Nephron (organoid): ENCODE results near the gene PROZ.
"Not testable (repeated sequence)": the region's sequence is repeated elsewhere in the genome, so short reads cannot be mapped to it uniquely, and the experiment has no call there.

Source experiments
- H3K27ac Mint-ChIP-seq, 3 experiments: 2 replicates each; pipeline ENCODE4 v1.8.0; 2020; ENCODE audit warnings: mixed read lengths in 3 of 3, mild to moderate bottlenecking in 2 of 3, moderate library complexity in 1 of 3
- H3K27me3 Mint-ChIP-seq: 2 replicates; pipeline ENCODE4 v1.8.0; 2021; ENCODE audit warnings: low read depth, mild to moderate bottlenecking, moderate library complexity, mixed read lengths
- H3K36me3 Mint-ChIP-seq: 2 replicates; pipeline ENCODE4 v1.8.0; 2020; ENCODE audit warnings: low read depth, mixed read lengths
- H3K4me1 Mint-ChIP-seq: 2 replicates; pipeline ENCODE4 v1.8.0; 2020; ENCODE audit warnings: mixed read lengths
- H3K4me3 Mint-ChIP-seq, 3 experiments: 2 replicates each; pipeline ENCODE4 v1.8.0; 2020; ENCODE audit warnings: mild to moderate bottlenecking in 3 of 3, mixed read lengths in 3 of 3, moderate library complexity in 2 of 3
- H3K9me3 Mint-ChIP-seq: 2 replicates; pipeline ENCODE4 v1.8.0; 2020; ENCODE audit warnings: mixed read lengths
- TF ChIP-seq, protein P1 (sequence below), 3 experiments: fragments of 200-600 bp; sonication (generic); IDR thresholded peaks; one replicate each; pipeline ENCODE4 v1.5.0; 2021; ENCODE audit warnings: antibody characterized with exemption in 3 of 3; ENCODE audit not compliant: unreplicated experiment in 3 of 3

Gene PROZ, protein sequence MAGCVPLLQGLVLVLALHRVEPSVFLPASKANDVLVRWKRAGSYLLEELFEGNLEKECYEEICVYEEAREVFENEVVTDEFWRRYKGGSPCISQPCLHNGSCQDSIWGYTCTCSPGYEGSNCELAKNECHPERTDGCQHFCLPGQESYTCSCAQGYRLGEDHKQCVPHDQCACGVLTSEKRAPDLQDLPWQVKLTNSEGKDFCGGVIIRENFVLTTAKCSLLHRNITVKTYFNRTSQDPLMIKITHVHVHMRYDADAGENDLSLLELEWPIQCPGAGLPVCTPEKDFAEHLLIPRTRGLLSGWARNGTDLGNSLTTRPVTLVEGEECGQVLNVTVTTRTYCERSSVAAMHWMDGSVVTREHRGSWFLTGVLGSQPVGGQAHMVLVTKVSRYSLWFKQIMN

DNA sequence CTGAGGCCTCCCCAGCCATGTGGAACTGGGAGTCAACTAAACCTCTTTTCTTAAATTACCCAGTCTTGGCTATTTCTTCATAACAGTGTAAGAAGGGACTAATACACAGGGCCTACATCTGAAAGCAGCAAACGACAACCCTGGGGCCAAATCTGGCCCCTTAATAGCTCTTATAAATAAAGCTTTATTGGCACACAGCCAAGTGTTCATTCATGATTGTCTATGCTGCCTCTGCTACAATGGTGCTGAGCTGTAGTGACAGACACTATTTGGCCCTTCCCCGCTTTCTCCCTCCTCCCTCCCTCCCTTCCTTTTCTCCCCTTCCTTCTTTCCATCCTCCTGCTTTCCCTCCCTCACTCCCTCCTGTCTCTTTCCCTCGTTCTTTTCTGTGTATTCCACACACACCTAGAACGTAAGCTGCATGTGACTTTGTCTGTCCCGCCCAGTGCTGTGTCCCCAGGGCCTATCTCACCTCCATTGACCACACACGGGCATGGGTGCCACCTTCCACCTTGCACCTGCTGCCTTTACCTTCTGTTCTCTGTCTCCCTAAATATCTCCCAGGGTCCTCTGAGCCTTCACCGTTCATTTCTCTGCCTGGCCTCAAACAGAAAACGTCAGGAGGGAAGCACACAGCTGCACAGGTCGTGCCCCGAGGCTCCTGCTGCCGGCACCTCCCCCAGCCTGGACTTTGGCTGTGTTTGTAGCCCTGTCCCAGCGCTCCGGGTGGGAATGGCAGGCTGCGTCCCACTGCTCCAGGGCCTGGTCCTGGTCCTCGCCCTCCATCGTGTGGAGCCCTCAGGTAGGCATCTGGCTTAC lies at the start of gene PROZ:
Gene PROZ (plus strand): TSS at position 720 of the 819 bp plus-strand sequence. CDS start 13 bp downstream, at position 733.
- H3K4me1 Mint-ChIP-seq = peaks cover 7% of the 10 kb centered on the region
- H3K36me3 Mint-ChIP-seq = no peaks in the 10 kb centered on the region
- peak within 1 kb of the TSS in 1 of 3 experiments; percentile 23 for H3K4me3 Mint-ChIP-seq
- TF ChIP-seq, protein P1, sequence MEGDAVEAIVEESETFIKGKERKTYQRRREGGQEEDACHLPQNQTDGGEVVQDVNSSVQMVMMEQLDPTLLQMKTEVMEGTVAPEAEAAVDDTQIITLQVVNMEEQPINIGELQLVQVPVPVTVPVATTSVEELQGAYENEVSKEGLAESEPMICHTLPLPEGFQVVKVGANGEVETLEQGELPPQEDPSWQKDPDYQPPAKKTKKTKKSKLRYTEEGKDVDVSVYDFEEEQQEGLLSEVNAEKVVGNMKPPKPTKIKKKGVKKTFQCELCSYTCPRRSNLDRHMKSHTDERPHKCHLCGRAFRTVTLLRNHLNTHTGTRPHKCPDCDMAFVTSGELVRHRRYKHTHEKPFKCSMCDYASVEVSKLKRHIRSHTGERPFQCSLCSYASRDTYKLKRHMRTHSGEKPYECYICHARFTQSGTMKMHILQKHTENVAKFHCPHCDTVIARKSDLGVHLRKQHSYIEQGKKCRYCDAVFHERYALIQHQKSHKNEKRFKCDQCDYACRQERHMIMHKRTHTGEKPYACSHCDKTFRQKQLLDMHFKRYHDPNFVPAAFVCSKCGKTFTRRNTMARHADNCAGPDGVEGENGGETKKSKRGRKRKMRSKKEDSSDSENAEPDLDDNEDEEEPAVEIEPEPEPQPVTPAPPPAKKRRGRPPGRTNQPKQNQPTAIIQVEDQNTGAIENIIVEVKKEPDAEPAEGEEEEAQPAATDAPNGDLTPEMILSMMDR (IDR thresholded peaks at IDR 0.05; ENCODE audit: unreplicated experiment in 3 of 3) = no peak
- H3K27me3 Mint-ChIP-seq = peaks cover 24% of the 10 kb centered on the region
- H3K9me3 Mint-ChIP-seq = no peaks in the 10 kb centered on the region
- peak within 1 kb of the TSS in 1 of 3 experiments; percentile 56 for H3K27ac Mint-ChIP-seq

DNA sequence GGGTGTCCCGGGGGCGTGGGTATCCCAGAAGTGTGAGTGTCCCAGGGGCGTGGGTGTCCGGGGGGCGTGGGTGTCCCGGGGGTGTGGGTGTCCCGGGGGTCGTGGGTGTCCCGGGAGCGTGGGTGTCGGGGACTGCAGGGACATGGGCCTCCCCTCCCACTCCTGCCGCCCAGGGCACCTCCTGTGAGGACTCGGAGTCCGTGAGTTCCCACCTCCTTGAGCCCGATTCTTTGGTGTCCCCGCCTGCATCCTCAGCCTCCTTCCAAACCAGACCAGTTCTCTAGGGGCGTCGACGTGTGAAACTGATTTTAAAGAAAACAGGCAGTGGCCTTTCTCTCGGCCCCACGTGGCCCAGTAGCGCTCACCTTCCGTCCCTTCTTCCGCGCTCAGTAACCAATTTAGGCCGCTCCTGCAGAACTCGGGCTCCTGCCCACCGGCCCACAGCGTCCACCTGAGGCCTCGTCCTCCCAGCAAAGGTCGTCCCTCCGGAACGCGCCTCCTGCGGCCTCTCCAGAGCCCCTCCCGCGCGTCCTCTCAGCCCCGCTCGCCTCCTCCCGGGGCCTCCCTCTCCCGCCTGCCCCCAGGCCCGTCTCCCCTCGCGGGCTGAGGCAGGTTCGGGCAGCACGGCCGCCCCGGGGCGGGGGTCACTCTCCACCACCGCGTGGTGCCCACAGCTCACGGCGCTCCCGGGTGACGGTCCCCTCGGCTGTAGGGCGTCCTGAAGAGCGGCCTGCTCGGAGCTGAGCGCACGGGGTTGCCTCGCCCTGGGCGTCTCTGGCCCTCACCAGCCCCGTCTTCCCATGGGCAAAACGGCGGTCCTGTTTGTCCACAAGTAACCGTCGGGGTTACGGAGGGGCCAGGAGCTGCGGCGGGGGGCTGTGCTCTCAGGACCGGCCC lies 49.0 kb upstream of the PROZ start:
- TF ChIP-seq, protein P1 (IDR thresholded peaks at IDR 0.05; ENCODE audit: unreplicated experiment in 3 of 3) = no peak
- Mint-ChIP-seq H3K27me3 (peaks cover 18% of the 10 kb centered on the region), H3K27ac (no peak overlapping the region)

DNA sequence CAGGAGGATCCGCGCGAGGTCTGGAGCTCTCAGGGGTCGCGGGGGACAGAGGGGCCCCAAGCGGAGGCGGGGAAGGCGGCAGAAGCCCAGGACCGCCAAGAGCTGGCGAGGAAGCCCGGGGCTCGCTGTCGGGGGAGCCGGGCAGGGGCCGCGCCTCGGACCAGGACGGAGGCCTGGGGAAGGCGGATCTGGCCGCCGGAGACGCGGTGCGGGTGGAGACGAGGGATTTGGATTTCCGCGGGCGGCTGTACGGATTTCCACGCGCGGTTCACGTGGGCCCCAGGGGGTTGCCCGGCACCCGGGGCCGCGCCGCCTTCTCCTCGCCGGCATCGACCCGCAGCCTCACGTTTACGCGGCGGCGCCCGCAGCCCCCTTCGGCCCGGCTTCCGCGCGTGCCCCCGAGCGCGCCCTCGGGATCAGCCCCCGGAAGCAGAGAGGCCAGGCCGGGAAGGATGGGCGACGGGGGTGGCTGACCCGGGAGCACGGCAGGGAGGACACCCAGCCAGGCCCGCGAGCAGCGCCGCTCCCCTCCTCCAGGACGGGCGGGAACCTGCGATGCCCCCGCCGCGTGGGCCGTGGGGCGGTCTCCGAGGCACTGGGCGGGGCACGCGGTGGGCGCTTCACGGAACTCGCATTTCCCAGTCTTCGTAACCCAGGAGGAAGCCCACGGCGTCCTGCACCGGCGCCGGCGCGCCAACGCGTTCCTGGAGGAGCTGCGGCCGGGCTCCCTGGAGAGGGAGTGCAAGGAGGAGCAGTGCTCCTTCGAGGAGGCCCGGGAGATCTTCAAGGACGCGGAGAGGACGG lies 48.2 kb upstream of the PROZ start:
- Mint-ChIP-seq H3K27ac (no peak overlapping the region), H3K4me1 (no peaks in the 10 kb centered on the region), H3K4me3 (peak overlapping the region; percentile 49 to 60 (median 54)), H3K9me3 (no peaks in the 10 kb centered on the region), H3K27me3 (peaks cover 14% of the 10 kb centered on the region), H3K36me3 (no peaks in the 10 kb centered on the region)
- TF ChIP-seq, protein P1 (IDR thresholded peaks at IDR 0.05; ENCODE audit: unreplicated experiment in 3 of 3) = no peak

More for the DNA sequence above, 49.0 kb upstream of the PROZ start:
- peak overlapping the region; percentile 42 to 60 (median 48) for H3K4me3 Mint-ChIP-seq
- no peaks in the 10 kb centered on the region for H3K36me3 Mint-ChIP-seq
- no peaks in the 10 kb centered on the region for H3K9me3 Mint-ChIP-seq
- H3K4me1 Mint-ChIP-seq = no peaks in the 10 kb centered on the region

DNA sequence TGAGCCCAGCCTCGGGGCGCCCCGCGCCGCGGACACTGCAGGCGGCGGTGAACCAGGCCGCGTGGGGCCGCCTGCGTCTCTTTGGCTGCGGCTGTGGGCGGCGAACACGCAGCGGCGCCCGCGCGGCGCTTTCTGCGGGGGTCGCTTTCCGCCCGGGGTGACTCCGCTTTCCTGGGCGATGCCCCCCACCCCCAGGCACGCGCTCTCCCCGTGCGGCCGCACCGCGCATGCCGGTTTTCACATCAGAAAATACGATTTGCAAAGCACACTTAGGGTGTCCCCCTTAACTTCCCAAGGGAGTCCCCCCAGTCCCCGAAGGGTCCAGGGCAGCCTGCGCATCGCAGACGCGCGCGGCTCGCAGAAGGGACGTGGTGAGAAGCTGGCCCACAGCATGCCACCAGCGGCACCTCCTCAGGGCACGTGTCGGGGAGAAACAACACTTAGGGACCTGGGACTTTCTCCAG lies 47.6 kb upstream of the PROZ start:
- Mint-ChIP-seq H3K4me1 (no peaks in the 10 kb centered on the region), H3K27me3 (peaks cover 14% of the 10 kb centered on the region), H3K36me3 (no peaks in the 10 kb centered on the region), H3K9me3 (no peaks in the 10 kb centered on the region), H3K27ac (no peak overlapping the region), H3K4me3 (peak overlapping the region; percentile 19 to 59 (median 49))
- TF ChIP-seq, protein P1 (IDR thresholded peaks at IDR 0.05; ENCODE audit: unreplicated experiment in 3 of 3) = no peak

DNA sequence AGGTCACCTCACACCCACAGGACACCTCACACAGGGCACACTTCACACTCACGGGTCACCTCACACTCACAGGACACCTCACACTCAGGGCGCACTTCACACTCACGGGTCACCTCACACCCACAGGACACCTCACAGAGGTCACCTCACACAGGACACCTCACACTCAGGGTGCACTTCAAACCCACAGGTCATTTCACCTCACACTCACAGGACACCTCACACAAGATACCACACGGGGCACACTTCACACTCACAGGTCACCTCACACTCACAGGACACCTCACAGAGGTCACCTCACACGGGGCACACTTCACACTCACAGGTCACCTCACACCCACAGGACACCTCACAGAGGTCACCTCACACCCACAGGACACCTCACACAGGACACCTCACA lies 46.6 kb upstream of the PROZ start:
- not testable (repeated sequence) for H3K4me3 Mint-ChIP-seq, H3K4me1 Mint-ChIP-seq, H3K9me3 Mint-ChIP-seq, H3K27ac Mint-ChIP-seq, H3K36me3 Mint-ChIP-seq
- peaks cover 14% of the 10 kb centered on the region for H3K27me3 Mint-ChIP-seq

DNA sequence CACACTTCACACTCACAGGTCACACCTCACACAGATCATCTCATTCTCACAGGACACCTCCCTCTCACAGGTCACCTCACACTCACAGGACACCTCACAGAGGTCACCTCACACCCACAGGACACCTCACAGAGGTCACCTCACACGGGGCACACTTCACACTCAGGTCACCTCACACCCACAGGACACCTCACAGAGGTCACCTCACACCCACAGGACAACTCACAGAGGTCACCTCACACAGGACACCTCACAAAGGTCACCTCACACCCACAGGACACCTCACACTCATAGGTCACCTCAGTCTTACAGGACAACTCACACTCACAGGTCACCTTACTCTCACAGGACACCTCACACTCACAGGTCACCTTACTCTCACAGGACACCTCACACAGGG lies 46.0 kb upstream of the PROZ start:
- not testable (repeated sequence) for H3K9me3 Mint-ChIP-seq, H3K4me1 Mint-ChIP-seq, H3K36me3 Mint-ChIP-seq, H3K4me3 Mint-ChIP-seq, H3K27ac Mint-ChIP-seq
- H3K27me3 Mint-ChIP-seq = peaks cover 14% of the 10 kb centered on the region
